ENCODE results near the gene NFATC1. TPM values are rescaled to one million over a fixed set of nuclear protein-coding genes. Genes with fewer than 3 reads are reported as not detected.

NFATC1 gene
- total RNA-seq, 1 donor from 2014 or later: 6.1 TPM

- Mint-ChIP-seq H3K9me3 (no peaks in the 10 kb centered on the region), H3K27ac (no peak overlapping the region), H3K27me3 (no peaks in the 10 kb centered on the region), H3K4me1 (ENCODE audit: unreplicated experiment) (no peaks in the 10 kb centered on the region), H3K4me3 (no peak overlapping the region), H3K36me3 (no peaks in the 10 kb centered on the region)
- DNase-seq (ENCODE audit: extremely low spot score, unreplicated experiment): no peak
- TF ChIP-seq CTCF (conservative IDR thresholded peaks at IDR 0.05): no peak
These were observed 161.3 kb downstream of the NFATC1 start for GRCh38 chr18:79556829-79557585.

GRCh38 chr18:79558196-79558932 is 162.6 kb downstream of the NFATC1 start:
- Mint-ChIP-seq H3K9me3 (no peaks in the 10 kb centered on the region), H3K4me3 (no peak overlapping the region), H3K36me3 (no peaks in the 10 kb centered on the region), H3K4me1 (ENCODE audit: unreplicated experiment) (no peaks in the 10 kb centered on the region), H3K27ac (no peak overlapping the region), H3K27me3 (no peaks in the 10 kb centered on the region)
- TF ChIP-seq CTCF (conservative IDR thresholded peaks at IDR 0.05): no peak
- DNase-seq (ENCODE audit: extremely low spot score, unreplicated experiment): no peak

DNA sequence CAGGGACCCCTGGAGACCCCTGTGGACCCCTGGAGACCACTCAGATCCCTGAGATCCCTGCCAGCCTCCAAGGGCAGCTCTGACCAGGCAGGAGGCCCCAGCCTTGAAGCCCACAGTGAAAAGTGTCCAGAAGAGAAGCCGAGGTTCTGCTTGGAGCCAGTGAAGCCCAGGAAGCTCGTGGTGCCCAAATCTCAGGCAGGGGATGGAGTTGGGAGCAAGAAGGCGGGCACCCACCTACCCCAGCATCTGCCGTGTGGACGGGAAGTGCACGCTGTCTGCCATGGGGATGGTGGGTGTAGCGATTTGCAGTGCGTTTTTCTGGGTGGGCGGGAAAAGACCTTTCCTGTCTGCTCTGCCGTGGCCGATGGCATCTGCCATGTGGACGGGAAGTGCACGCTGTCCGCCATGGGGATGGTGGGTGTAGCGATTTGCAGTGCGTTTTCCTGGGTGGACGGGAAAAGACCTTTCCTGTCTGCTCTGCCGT is 163.2 kb downstream of the NFATC1 start:
- H3K4me1 Mint-ChIP-seq (ENCODE audit: unreplicated experiment): no peaks in the 10 kb centered on the region
- no peaks in the 10 kb centered on the region for H3K36me3 Mint-ChIP-seq
- no peaks in the 10 kb centered on the region for H3K9me3 Mint-ChIP-seq
- DNase-seq (ENCODE audit: extremely low spot score, unreplicated experiment): no peak
- H3K4me3 Mint-ChIP-seq: no peak overlapping the region
- TF ChIP-seq CTCF (conservative IDR thresholded peaks at IDR 0.05): no peak
- H3K27me3 Mint-ChIP-seq: no peaks in the 10 kb centered on the region
- H3K27ac Mint-ChIP-seq: no peak overlapping the region

DNA sequence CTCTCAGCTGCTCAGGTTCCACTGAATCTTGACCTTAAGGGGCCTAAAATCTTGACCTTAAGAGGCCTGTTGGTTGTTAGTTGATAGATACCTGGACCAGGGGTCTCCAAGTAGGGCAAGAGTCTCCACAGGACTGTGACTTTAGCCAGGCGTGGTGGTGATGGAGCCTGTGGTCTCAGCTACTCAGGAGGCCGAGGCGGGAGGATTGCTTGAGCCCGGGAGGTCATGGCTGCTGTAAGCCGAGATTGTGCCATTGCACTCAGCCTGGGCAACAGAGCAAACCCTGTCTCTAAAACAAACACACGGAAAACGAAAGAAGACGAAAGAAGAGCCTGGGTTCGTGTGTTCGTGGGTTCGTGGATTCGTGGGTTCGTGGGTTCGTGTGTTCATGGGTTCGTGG is 163.7 kb downstream of the NFATC1 start:
- no peak for DNase-seq (ENCODE audit: extremely low spot score, unreplicated experiment)
- no peak for TF ChIP-seq CTCF (conservative IDR thresholded peaks at IDR 0.05)
- Mint-ChIP-seq H3K27me3 (no peaks in the 10 kb centered on the region), H3K4me3 (no peak overlapping the region), H3K36me3 (no peaks in the 10 kb centered on the region), H3K4me1 (ENCODE audit: unreplicated experiment) (no peaks in the 10 kb centered on the region), H3K27ac (no peak overlapping the region), H3K9me3 (no peaks in the 10 kb centered on the region)

GRCh38 chr18:79560042-79560860 is 164.5 kb downstream of the NFATC1 start:
- Mint-ChIP-seq H3K36me3 (no peaks in the 10 kb centered on the region), H3K9me3 (no peaks in the 10 kb centered on the region), H3K27me3 (no peaks in the 10 kb centered on the region), H3K4me1 (ENCODE audit: unreplicated experiment) (no peaks in the 10 kb centered on the region), H3K27ac (no peak overlapping the region), H3K4me3 (no peak overlapping the region)
- no peak for TF ChIP-seq CTCF (conservative IDR thresholded peaks at IDR 0.05)
- DNase-seq (ENCODE audit: extremely low spot score, unreplicated experiment): no peak

Data from type B pancreatic cell (in vitro differentiated cells).